Osteoblast (primary cell): ENCODE results near the gene ENGASE. TPM values are rescaled to one million over a fixed set of nuclear protein-coding genes. Genes with fewer than 3 reads are reported as not detected.

Source experiments
- DNase-seq: peaks from one replicate; pipeline ENCODE4 v3.0.0; 2011; ENCODE audit warnings: low spot score, mixed read lengths; ENCODE audit not compliant: insufficient read length; ENCODE audit errors: missing footprints
- H2AFZ ChIP-seq: 2 replicates; pipeline ENCODE4 v1.6.0; 2011; ENCODE audit warnings: mild to moderate bottlenecking, low read length
- H3K27ac ChIP-seq: 2 replicates; pipeline ENCODE4 v1.5.1; 2011; ENCODE audit warnings: mild to moderate bottlenecking, low read depth, low read length, moderate library complexity
- H3K27me3 ChIP-seq: 2 replicates; pipeline ENCODE4 v1.6.0; 2012; ENCODE audit warnings: mild to moderate bottlenecking, control low read depth, inconsistent platforms, low read length, moderate library complexity; ENCODE audit not compliant: insufficient read depth
- H3K36me3 ChIP-seq: 2 replicates; pipeline ENCODE4 v1.5.1; 2011; ENCODE audit warnings: mild to moderate bottlenecking, low read length, control low read depth, moderate library complexity; ENCODE audit not compliant: insufficient read depth
- H3K4me1 ChIP-seq: 2 replicates; pipeline ENCODE4 v1.5.1; 2011; ENCODE audit warnings: mild to moderate bottlenecking, low read length, control low read depth, moderate library complexity; ENCODE audit not compliant: insufficient read depth
- H3K4me2 ChIP-seq: 2 replicates; pipeline ENCODE4 v1.6.0; 2011; ENCODE audit warnings: mild to moderate bottlenecking, low read length; ENCODE audit not compliant: insufficient read depth
- H3K4me3 ChIP-seq: fragments of 200-600 bp; sonication (generic); 3 replicates; pipeline ENCODE4 v1.5.1; 2012; ENCODE audit warnings: mild to moderate bottlenecking, low read length, inconsistent platforms; ENCODE audit not compliant: insufficient read depth
- H3K79me2 ChIP-seq: 2 replicates; pipeline ENCODE4 v1.6.0; 2012; ENCODE audit warnings: mild to moderate bottlenecking, low read length, control low read depth, inconsistent platforms; ENCODE audit not compliant: insufficient read depth
- H3K9me3 ChIP-seq: 2 replicates; pipeline ENCODE4 v1.5.1; 2011; ENCODE audit warnings: low read depth, low read length, control low read depth
- H4K20me1 ChIP-seq: 2 replicates; pipeline ENCODE4 v1.6.0; 2012; ENCODE audit warnings: mild to moderate bottlenecking, low read length, control low read depth; ENCODE audit not compliant: insufficient read depth
- CTCF ChIP-seq: IDR thresholded peaks from 2 replicates; pipeline ENCODE4 v1.5.1; 2011; ENCODE audit warnings: mild to moderate bottlenecking, low read depth, low read length, moderate library complexity; ENCODE audit errors: extremely low read depth
- total RNA-seq: library from RNA; depleted of rRNA; stranded (reverse); fragments of >200 nt; gene quantifications from 2 replicates; pipeline ENCODE4 v1.2.3, GENCODE V29; 2012

ENGASE gene
- total RNA-seq, 1 donor: 14.5 TPM

GRCh38 chr17:79050551-79050950 lies 24.1 kb upstream of the ENGASE start:
- H3K4me1 ChIP-seq: peaks cover 14% of the 10 kb centered on the region

GRCh38 chr17:79051306-79051705 lies 23.3 kb upstream of the ENGASE start:
- no peaks in the 10 kb centered on the region for H3K36me3 ChIP-seq
- no peak overlapping the region for H3K27ac ChIP-seq
- no peaks in the 10 kb centered on the region for H4K20me1 ChIP-seq
- peaks cover 14% of the 10 kb centered on the region for H3K27me3 ChIP-seq
- H3K9me3 ChIP-seq: no peaks in the 10 kb centered on the region
- no peak overlapping the region for H3K4me2 ChIP-seq
- peak; percentile 83 for DNase-seq
- peaks cover 10% of the 10 kb centered on the region for H3K4me1 ChIP-seq
- no peak overlapping the region for H3K4me3 ChIP-seq
- no peak overlapping the region for H2AFZ ChIP-seq
- no peaks in the 10 kb centered on the region for H3K79me2 ChIP-seq
- TF ChIP-seq CTCF: no peak

More at GRCh38 chr17:79050551-79050950, 24.1 kb upstream of the ENGASE start:
- no peak overlapping the region for H3K4me3 ChIP-seq
- no peak overlapping the region for H3K4me2 ChIP-seq
- no peaks in the 10 kb centered on the region for H3K9me3 ChIP-seq
- H3K36me3 ChIP-seq: no peaks in the 10 kb centered on the region
- no peak overlapping the region for H3K27ac ChIP-seq
- no peak overlapping the region for H2AFZ ChIP-seq
- no peak for TF ChIP-seq CTCF
- peaks cover 18% of the 10 kb centered on the region for H3K27me3 ChIP-seq
- DNase-seq: no peak
- no peaks in the 10 kb centered on the region for H4K20me1 ChIP-seq
- no peaks in the 10 kb centered on the region for H3K79me2 ChIP-seq

- Histone ChIP-seq H3K27me3 (peaks cover 6% of the 10 kb centered on the region), H3K4me1 (peaks cover 3% of the 10 kb centered on the region), H3K4me2 (no peak overlapping the region), H3K9me3 (no peaks in the 10 kb centered on the region), H3K27ac (no peak overlapping the region), H4K20me1 (no peaks in the 10 kb centered on the region), H3K4me3 (no peak overlapping the region), H3K79me2 (no peaks in the 10 kb centered on the region), H3K36me3 (no peaks in the 10 kb centered on the region), H2AFZ (no peak overlapping the region)
- no peak for DNase-seq
- no peak for TF ChIP-seq CTCF
These were observed 22.5 kb upstream of the ENGASE start for GRCh38 chr17:79052131-79052530.

- Histone ChIP-seq H3K4me3 (no peak overlapping the region), H3K4me2 (no peak overlapping the region), H2AFZ (no peak overlapping the region), H3K27me3 (peaks cover 2% of the 10 kb centered on the region), H3K9me3 (no peaks in the 10 kb centered on the region), H3K36me3 (no peaks in the 10 kb centered on the region), H3K4me1 (peaks cover 3% of the 10 kb centered on the region), H3K27ac (no peak overlapping the region), H3K79me2 (no peaks in the 10 kb centered on the region), H4K20me1 (no peaks in the 10 kb centered on the region)
- peak; percentile 78 for DNase-seq
- no peak for TF ChIP-seq CTCF
These were observed 21.2 kb upstream of the ENGASE start for GRCh38 chr17:79053251-79053925.
